HCT116 (cell line): Measurements from ENCODE around the gene TBX22. TPM values are rescaled to one million over a fixed set of nuclear protein-coding genes. Genes with fewer than 3 reads are reported as not detected.

Experiments
- ATAC-seq: fragments of 200-7000 bp; cut with Tn5 transposase; 2 replicates; pipeline ENCODE4 v1.9.1; 2020; ENCODE audit warnings: mild to moderate bottlenecking, moderate library complexity
- BruUV-seq: library from RNA; stranded (reverse); fragments of 400-500 nt; replicated peaks from 2 replicates; lab custom pipeline; 2021; lab: Mats Ljungman, UMichigan
- CTCF ChIA-PET: fragments of 300-600 bp; sonication (Branson Sonifier 250); formaldehyde crosslinking; loops from one replicate; lab custom pipeline; 2021; ENCODE audit warnings: antibody characterized with exemption; lab: Charles Lee
- POLR2A ChIA-PET: fragments of 300-600, 350-600 bp; sonication (Branson Sonifier 250); formaldehyde crosslinking; loops from one replicate; lab custom pipeline; 2021; ENCODE audit warnings: antibody characterized with exemption; lab: Charles Lee
- RAD21 ChIA-PET, 2 experiments: fragments of 300-600 bp; sonication (Branson Sonifier 250); formaldehyde crosslinking; loops; one replicate each; lab custom pipeline; 2023; ENCODE audit warnings: low total read pairs in 2 of 2; ENCODE audit not compliant: uncharacterized antibody in 2 of 2, unreplicated experiment in 2 of 2, low non-redundant PET in 1 of 2; lab: Charles Lee
- DNase-seq: peaks from one replicate; pipeline ENCODE4 v3.0.0-alpha.2; 2010; ENCODE audit warnings: low read depth, low spot score
- H2AFZ ChIP-seq: fragments of 200-600 bp; shearing (Covaris generic), sonication (generic); 2 replicates; pipeline ENCODE4 v1.6.1; 2017; ENCODE audit warnings: low read depth, mixed run types, mixed read lengths, antibody characterized with exemption, low read length; ENCODE audit not compliant: poor library complexity, severe bottlenecking
- H3K27ac ChIP-seq: 2 replicates; pipeline ENCODE4 v1.5.1; 2012; ENCODE audit warnings: low read depth, low read length
- H3K27me3 ChIP-seq: fragments of 200-600 bp; sonication (generic); 2 replicates; pipeline ENCODE4 v1.6.1; 2016; ENCODE audit warnings: mixed run types, low read length, mixed read lengths; ENCODE audit not compliant: insufficient read depth
- H3K36me3 ChIP-seq, 2 experiments: fragments of 200-500 bp in 1 of 2; fragments of 200-600 bp in 1 of 2; sonication (Bioruptor generic) in 1 of 2; sonication (generic) in 1 of 2; 2 replicates each; pipeline versions ENCODE4 v1.5.1 to v1.6.1; 2014 to 2016; ENCODE audit warnings: low read length in 2 of 2, inconsistent platforms in 1 of 2, mixed read lengths in 1 of 2, mixed run types in 1 of 2; ENCODE audit not compliant: insufficient read depth in 2 of 2, control insufficient read depth in 1 of 2
- H3K4me1 ChIP-seq, 2 experiments: fragments of 200-600 bp in 1 of 2; sonication (generic) in 1 of 2; 2 replicates each; pipeline versions ENCODE4 v1.5.1 to v1.6.1; 2012 to 2017; ENCODE audit warnings: low read length in 2 of 2, inconsistent platforms in 1 of 2, mild to moderate bottlenecking in 1 of 2, mixed read lengths in 1 of 2, mixed run types in 1 of 2, moderate library complexity in 1 of 2; ENCODE audit not compliant: insufficient read depth in 2 of 2, control insufficient read depth in 1 of 2
- H3K4me2 ChIP-seq: fragments of 200-600 bp; sonication (generic); 2 replicates; pipeline ENCODE4 v1.6.1; 2017; ENCODE audit warnings: mixed run types, low read length, mixed read lengths
- H3K4me3 ChIP-seq, 2 experiments: fragments of 200-600 bp in 1 of 2; sonication (generic) in 1 of 2; replicated peaks in 1 of 2; 2 replicates each; pipeline ENCODE4 v1.5.1; 2011 to 2016; ENCODE audit warnings: low read length in 2 of 2, control low read depth in 1 of 2, low read depth in 1 of 2, mild to moderate bottlenecking in 1 of 2, mixed read lengths in 1 of 2, mixed run types in 1 of 2
- H3K79me2 ChIP-seq: fragments of 200-600 bp; sonication (generic); 2 replicates; pipeline ENCODE4 v1.6.1; 2017; ENCODE audit warnings: mild to moderate bottlenecking, mixed run types, low read length, moderate library complexity, mixed read lengths; ENCODE audit not compliant: insufficient read depth
- H3K9ac ChIP-seq: fragments of 200-600 bp; sonication (generic); 2 replicates; pipeline ENCODE4 v1.6.1; 2016; ENCODE audit warnings: low read length, mixed read lengths
- H3K9me2 ChIP-seq: fragments of 200-600 bp; sonication (generic), shearing (Covaris generic); 2 replicates; pipeline ENCODE4 v1.6.1; 2017; ENCODE audit warnings: mixed run types, mild to moderate bottlenecking, moderate library complexity; ENCODE audit not compliant: insufficient read depth
- H3K9me3 ChIP-seq, 2 experiments: fragments of 200-500 bp in 1 of 2; fragments of 200-600 bp in 1 of 2; sonication (Bioruptor generic) in 1 of 2; sonication (generic) in 1 of 2; 2 replicates each; pipeline ENCODE4 v1.6.1; 2014 to 2017; ENCODE audit warnings: low read length in 2 of 2, mixed read lengths in 2 of 2, inconsistent platforms in 1 of 2, low read depth in 1 of 2, mild to moderate bottlenecking in 1 of 2, mixed run types in 1 of 2, moderate library complexity in 1 of 2; ENCODE audit not compliant: control insufficient read depth in 1 of 2, insufficient read depth in 1 of 2
- H4K20me1 ChIP-seq: fragments of 200-600 bp; sonication (generic), shearing (Covaris generic); 2 replicates; pipeline ENCODE4 v1.6.1; 2017; ENCODE audit warnings: mixed run types, mild to moderate bottlenecking, moderate library complexity; ENCODE audit not compliant: insufficient read depth
- CBX3 ChIP-seq: IDR thresholded peaks from 2 replicates; pipeline ENCODE4 v1.6.1; 2012; ENCODE audit warnings: low read depth
- ELF1 ChIP-seq: IDR thresholded peaks from 2 replicates; pipeline ENCODE4 v1.6.1; 2012; ENCODE audit warnings: low read depth, borderline replicate concordance
- JUND ChIP-seq: IDR thresholded peaks from 2 replicates; pipeline ENCODE4 v1.6.1; 2012
- MAX ChIP-seq: IDR thresholded peaks from 2 replicates; pipeline ENCODE4 v1.6.1; 2012
- POLR2A ChIP-seq: IDR thresholded peaks from 2 replicates; pipeline ENCODE4 v1.7.0; 2011; ENCODE audit warnings: borderline replicate concordance; ENCODE audit not compliant: insufficient read depth, insufficient read length; ENCODE audit errors: extremely low read depth
- RAD21 ChIP-seq: IDR thresholded peaks from 2 replicates; pipeline ENCODE4 v1.6.1; 2012; ENCODE audit warnings: low read depth, mild to moderate bottlenecking
- SIN3A ChIP-seq: IDR thresholded peaks from 2 replicates; pipeline ENCODE4 v1.6.1; 2012; ENCODE audit warnings: low read depth
- SP1 ChIP-seq: IDR thresholded peaks from 2 replicates; pipeline ENCODE4 v1.6.1; 2012; ENCODE audit warnings: low read depth
- TCF7L2 ChIP-seq: IDR thresholded peaks from 2 replicates; pipeline ENCODE4 v1.7.0; 2011; ENCODE audit warnings: borderline replicate concordance, inconsistent platforms; ENCODE audit not compliant: insufficient read depth, insufficient read length; ENCODE audit errors: extremely low read depth
- ZBTB33 ChIP-seq: IDR thresholded peaks from 2 replicates; pipeline ENCODE4 v1.6.1; 2011; ENCODE audit warnings: mild to moderate bottlenecking, low read length, moderate library complexity; ENCODE audit not compliant: insufficient replicate concordance; ENCODE audit errors: extremely low read depth
- ZFX ChIP-seq: fragments of 450-650 bp; IDR thresholded peaks from 2 replicates; pipeline ENCODE4 v1.6.1; 2017
- ZNF274 ChIP-seq: fragments of 200-500 bp; sonication (Bioruptor generic); IDR thresholded peaks from 2 replicates; pipeline ENCODE4 v1.6.1; 2014; ENCODE audit warnings: mild to moderate bottlenecking, low read depth, low read length, inconsistent platforms
- intact Hi-C: fragments of 100-400 bp; cut with micrococcal nuclease; formaldehyde crosslinking; loops from 2 replicates; pipeline ENCODE4 v1.10.0; 2022
- total RNA-seq: library from RNA; stranded (reverse); gene quantifications from one replicate; pipeline ENCODE4 v1.2.1, GENCODE V29; 2021; ENCODE audit not compliant: unreplicated experiment

The TBX22 gene
- total RNA-seq, 1 experiment from 2014 or later = not detected

DNA sequence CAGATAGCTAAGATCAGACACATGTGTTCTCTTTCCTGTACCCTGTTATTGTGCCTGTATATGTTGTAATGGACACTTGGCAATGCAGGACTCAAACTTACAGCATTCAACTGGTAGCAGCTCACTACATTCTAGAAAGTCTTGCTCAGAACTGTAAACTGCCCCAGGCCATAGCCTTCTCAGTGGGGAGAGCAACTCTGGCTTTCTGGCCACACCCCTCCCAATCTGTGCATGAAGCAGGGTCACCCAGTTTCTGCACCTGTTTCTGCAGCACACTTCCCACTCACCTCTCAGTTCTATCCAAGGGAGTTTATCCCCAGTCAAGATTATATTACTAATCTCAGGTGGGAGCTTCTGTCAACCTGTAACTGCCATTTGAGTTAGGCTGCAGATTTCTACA, 38.9 kb upstream of the TBX22 start:
- TF ChIP-seq JUND (no peak), RAD21 (no peak), MAX (no peak), TCF7L2 (no peak), POLR2A (no peak), ELF1 (no peak), SIN3A (no peak), ZFX (no peak), ZBTB33 (no peak), ZNF274 (no peak)
- no peaks in the 10 kb centered on the region for H3K36me3 ChIP-seq
- no peak for DNase-seq
- H3K9me2 ChIP-seq = no peaks in the 10 kb centered on the region
- no peak overlapping the region for H3K4me2 ChIP-seq
- no peak overlapping the region for H2AFZ ChIP-seq
- no TSS peak for BruUV-seq
- ChIA-PET CTCF (no interaction called here), RAD21 (no interaction called here), POLR2A (no interaction called here)
- H3K27ac ChIP-seq = no peak overlapping the region
- no peaks in the 10 kb centered on the region for H3K27me3 ChIP-seq
- no peaks in the 10 kb centered on the region for H3K79me2 ChIP-seq
- H3K4me1 ChIP-seq = no peaks in the 10 kb centered on the region
- no peaks in the 10 kb centered on the region for H3K9me3 ChIP-seq
- H3K9ac ChIP-seq = no peak overlapping the region
- H4K20me1 ChIP-seq = no peaks in the 10 kb centered on the region
- ATAC-seq = no peak
- H3K4me3 ChIP-seq = no peak overlapping the region
- intact Hi-C loops = no loop called here

DNA sequence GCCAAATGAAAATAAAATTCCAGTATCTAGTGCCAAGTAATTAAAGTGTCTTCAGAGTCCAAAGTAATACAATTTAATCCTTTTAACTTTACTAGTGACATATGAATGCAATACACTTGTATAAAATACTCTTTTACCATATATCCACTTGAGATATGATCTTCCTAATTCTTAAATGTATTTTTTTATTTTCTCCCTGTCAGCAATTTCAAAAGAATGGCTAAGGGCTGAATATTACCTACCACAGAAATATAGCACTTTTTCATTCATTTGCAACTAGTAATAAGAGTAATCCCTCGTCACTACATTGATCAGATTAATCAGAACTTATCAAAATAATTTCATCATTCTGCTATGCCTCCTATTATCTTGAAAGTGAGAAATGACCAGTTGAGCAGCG, 10.1 kb upstream of the TBX22 start:
- no peak overlapping the region for H3K27ac ChIP-seq
- no peak overlapping the region for H2AFZ ChIP-seq
- H3K36me3 ChIP-seq = no peaks in the 10 kb centered on the region
- no peaks in the 10 kb centered on the region for H3K9me2 ChIP-seq
- no peak overlapping the region for H3K4me2 ChIP-seq
- RAD21 ChIA-PET = no interaction called here
- TF ChIP-seq CBX3 (no peak), SP1 (no peak)
- no peaks in the 10 kb centered on the region for H3K9me3 ChIP-seq
- CTCF ChIA-PET = no interaction called here
- H3K79me2 ChIP-seq = no peaks in the 10 kb centered on the region
- no TSS peak for BruUV-seq
- intact Hi-C loops = no loop called here
- no peak overlapping the region for H3K9ac ChIP-seq
- POLR2A ChIA-PET = no interaction called here
- no peaks in the 10 kb centered on the region for H3K27me3 ChIP-seq
- no peak overlapping the region for H3K4me3 ChIP-seq
- no peaks in the 10 kb centered on the region for H3K4me1 ChIP-seq
- DNase-seq (no peak), ATAC-seq (no peak)
- H4K20me1 ChIP-seq = no peaks in the 10 kb centered on the region
